ENCODE measurements around the gene RASSF5. TPM values are rescaled to one million over a fixed set of nuclear protein-coding genes. Genes with fewer than 3 reads are reported as not detected.

Gene RASSF5
- total and polyA plus RNA-seq, 2 of the 13 experiments (the other 11 are each of a cell fraction or from before 2014, with no cell fraction given) = 0.18 to 0.40 TPM

- TF ChIP-seq ZNF574 (CRISPR knock-in tag; IDR thresholded peaks at IDR 0.05) (0 out of 2 replicates have a peak, but pooled peaks have one; percentile 19), CBX1 (IDR thresholded peaks at IDR 0.05; ENCODE audit: low read depth) (no peak), ZNF354B (CRISPR knock-in tag; IDR thresholded peaks at IDR 0.05) (no peak), ZBTB10 (CRISPR knock-in tag; IDR thresholded peaks at IDR 0.05; ENCODE audit: borderline replicate concordance) (no peak), EEA1 (CRISPR knock-in tag; IDR thresholded peaks at IDR 0.05; ENCODE audit: borderline replicate concordance) (no peak), ELF1 (CRISPR knock-in tag; IDR thresholded peaks at IDR 0.05) (no peak), TFAP4 (IDR thresholded peaks at IDR 0.05; ENCODE audit: borderline replicate concordance, low read depth) (peak; percentile 7; the same call in 1 of the 2 replicates), POLR2A (IDR thresholded peaks at IDR 0.05; ENCODE audit: insufficient read depth in 1 of 2, low read depth in 2 of 2, low read length in 2 of 2) (peak in 1 of 2 experiments; percentile 0; a peak in 1 of 4 replicates), ZNF747 (CRISPR knock-in tag; IDR thresholded peaks at IDR 0.05; ENCODE audit: borderline replicate concordance) (no peak), RAD21 (CRISPR knock-in tag; IDR thresholded peaks at IDR 0.05) (no peak), ARHGAP35 (CRISPR knock-in tag; IDR thresholded peaks at IDR 0.05; ENCODE audit: borderline replicate concordance) (no peak), ISX (CRISPR knock-in tag; conservative IDR thresholded peaks at IDR 0.05) (no peak), FOXK2 (IDR thresholded peaks at IDR 0.05) (no peak), ZNF749 (CRISPR knock-in tag; IDR thresholded peaks at IDR 0.05; ENCODE audit: borderline replicate concordance) (no peak), PHF8 (CRISPR knock-in tag; IDR thresholded peaks at IDR 0.05) (peak; percentile 32; the same call in 1 of the 2 replicates), RBM39 (IDR thresholded peaks at IDR 0.05; ENCODE audit: low read depth, low read length, poor library complexity, severe bottlenecking) (no peak), HDAC2 (CRISPR knock-in tag; IDR thresholded peaks at IDR 0.05) (no peak), RBFOX2 (IDR thresholded peaks at IDR 0.05; ENCODE audit: low read depth, low read length) (no peak), NFE2 (CRISPR knock-in tag; IDR thresholded peaks at IDR 0.05) (no peak)
- TF ChIP-seq, protein P1, sequence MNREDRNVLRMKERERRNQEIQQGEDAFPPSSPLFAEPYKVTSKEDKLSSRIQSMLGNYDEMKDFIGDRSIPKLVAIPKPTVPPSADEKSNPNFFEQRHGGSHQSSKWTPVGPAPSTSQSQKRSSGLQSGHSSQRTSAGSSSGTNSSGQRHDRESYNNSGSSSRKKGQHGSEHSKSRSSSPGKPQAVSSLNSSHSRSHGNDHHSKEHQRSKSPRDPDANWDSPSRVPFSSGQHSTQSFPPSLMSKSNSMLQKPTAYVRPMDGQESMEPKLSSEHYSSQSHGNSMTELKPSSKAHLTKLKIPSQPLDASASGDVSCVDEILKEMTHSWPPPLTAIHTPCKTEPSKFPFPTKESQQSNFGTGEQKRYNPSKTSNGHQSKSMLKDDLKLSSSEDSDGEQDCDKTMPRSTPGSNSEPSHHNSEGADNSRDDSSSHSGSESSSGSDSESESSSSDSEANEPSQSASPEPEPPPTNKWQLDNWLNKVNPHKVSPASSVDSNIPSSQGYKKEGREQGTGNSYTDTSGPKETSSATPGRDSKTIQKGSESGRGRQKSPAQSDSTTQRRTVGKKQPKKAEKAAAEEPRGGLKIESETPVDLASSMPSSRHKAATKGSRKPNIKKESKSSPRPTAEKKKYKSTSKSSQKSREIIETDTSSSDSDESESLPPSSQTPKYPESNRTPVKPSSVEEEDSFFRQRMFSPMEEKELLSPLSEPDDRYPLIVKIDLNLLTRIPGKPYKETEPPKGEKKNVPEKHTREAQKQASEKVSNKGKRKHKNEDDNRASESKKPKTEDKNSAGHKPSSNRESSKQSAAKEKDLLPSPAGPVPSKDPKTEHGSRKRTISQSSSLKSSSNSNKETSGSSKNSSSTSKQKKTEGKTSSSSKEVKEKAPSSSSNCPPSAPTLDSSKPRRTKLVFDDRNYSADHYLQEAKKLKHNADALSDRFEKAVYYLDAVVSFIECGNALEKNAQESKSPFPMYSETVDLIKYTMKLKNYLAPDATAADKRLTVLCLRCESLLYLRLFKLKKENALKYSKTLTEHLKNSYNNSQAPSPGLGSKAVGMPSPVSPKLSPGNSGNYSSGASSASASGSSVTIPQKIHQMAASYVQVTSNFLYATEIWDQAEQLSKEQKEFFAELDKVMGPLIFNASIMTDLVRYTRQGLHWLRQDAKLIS (CRISPR knock-in tag; IDR thresholded peaks at IDR 0.05) = no peak
Observed at GRCh38 chr1:206470692-206471414, 36.5 kb upstream of the RASSF5 start (continued).
